Chondrocyte (in vitro differentiated cells): ENCODE data around the gene DEFB131B. TPM values are rescaled to one million over a fixed set of nuclear protein-coding genes. Genes with fewer than 3 reads are reported as not detected.
"Not testable (repeated sequence)": the region's sequence is repeated elsewhere in the genome, so short reads cannot be mapped to it uniquely, and the experiment has no call there.

Source experiments
- DNase-seq: peaks from one replicate; pipeline ENCODE4 v3.0.0; 2021; ENCODE audit warnings: mixed read lengths, low spot score
- H3K27ac Mint-ChIP-seq: one replicate; pipeline ENCODE4 v1.8.0; 2021; ENCODE audit warnings: mild to moderate bottlenecking, moderate library complexity, mixed read lengths; ENCODE audit not compliant: unreplicated experiment
- H3K27me3 Mint-ChIP-seq: 2 replicates; pipeline ENCODE4 v1.8.0; 2021; ENCODE audit warnings: low read depth, mixed read lengths
- H3K36me3 Mint-ChIP-seq: 2 replicates; pipeline ENCODE4 v1.8.0; 2021; ENCODE audit warnings: low read depth, mixed read lengths
- H3K4me1 Mint-ChIP-seq: 2 replicates; pipeline ENCODE4 v1.8.0; 2021; ENCODE audit warnings: low read depth, mild to moderate bottlenecking, mixed read lengths
- H3K4me3 Mint-ChIP-seq: one replicate; pipeline ENCODE4 v1.8.0; 2021; ENCODE audit warnings: mild to moderate bottlenecking, moderate library complexity, mixed read lengths; ENCODE audit not compliant: unreplicated experiment
- H3K9me3 Mint-ChIP-seq: 2 replicates; pipeline ENCODE4 v1.8.0; 2021; ENCODE audit warnings: low read depth, mixed read lengths
- total RNA-seq: library from RNA; stranded (reverse); gene quantifications from 3 replicates; pipeline ENCODE4 v1.2.1, GENCODE V29; 2021
- TF ChIP-seq, protein P1 (sequence below): fragments of 200-600 bp; sonication (generic); IDR thresholded peaks from 2 replicates; pipeline ENCODE4 v1.5.0; 2021; ENCODE audit warnings: antibody characterized with exemption, mild to moderate bottlenecking, moderate library complexity

The DEFB131B gene
- total RNA-seq, 1 donor from 2014 or later, result not detected

DNA sequence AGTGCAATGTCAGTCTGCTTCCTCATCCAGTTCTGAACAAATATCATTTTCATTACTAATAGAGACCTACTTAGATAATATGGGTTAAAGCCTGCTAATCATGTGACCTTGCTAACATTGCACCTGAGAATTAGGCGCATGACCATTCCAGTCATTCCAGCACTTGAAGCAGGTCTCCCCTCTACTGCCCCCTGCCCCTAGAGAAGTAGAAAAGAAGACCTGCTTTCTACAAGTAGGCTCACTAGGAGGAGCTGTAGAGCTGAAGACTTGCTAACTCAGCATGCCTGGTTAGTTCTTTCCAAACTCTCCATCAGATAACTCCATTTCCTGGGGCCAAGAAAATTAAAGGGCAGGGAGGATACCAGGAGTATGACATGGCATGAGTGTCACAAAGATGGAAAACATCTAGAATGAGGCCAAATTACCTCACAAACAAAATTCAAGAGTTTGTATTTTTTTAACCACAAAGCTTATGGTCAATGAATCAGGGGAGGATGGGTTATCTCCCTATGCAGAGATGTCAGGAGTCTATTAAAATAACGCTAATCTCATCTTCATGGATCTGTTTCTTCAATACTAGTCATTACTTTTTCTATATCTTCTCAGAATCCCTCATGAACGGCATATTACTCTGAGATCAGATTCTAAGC is 14.2 kb upstream of the DEFB131B start:
- not testable (repeated sequence) for H3K9me3 Mint-ChIP-seq, H3K27me3 Mint-ChIP-seq, DNase-seq, H3K4me1 Mint-ChIP-seq, H3K4me3 Mint-ChIP-seq, H3K27ac Mint-ChIP-seq, H3K36me3 Mint-ChIP-seq
- TF ChIP-seq, protein P1, sequence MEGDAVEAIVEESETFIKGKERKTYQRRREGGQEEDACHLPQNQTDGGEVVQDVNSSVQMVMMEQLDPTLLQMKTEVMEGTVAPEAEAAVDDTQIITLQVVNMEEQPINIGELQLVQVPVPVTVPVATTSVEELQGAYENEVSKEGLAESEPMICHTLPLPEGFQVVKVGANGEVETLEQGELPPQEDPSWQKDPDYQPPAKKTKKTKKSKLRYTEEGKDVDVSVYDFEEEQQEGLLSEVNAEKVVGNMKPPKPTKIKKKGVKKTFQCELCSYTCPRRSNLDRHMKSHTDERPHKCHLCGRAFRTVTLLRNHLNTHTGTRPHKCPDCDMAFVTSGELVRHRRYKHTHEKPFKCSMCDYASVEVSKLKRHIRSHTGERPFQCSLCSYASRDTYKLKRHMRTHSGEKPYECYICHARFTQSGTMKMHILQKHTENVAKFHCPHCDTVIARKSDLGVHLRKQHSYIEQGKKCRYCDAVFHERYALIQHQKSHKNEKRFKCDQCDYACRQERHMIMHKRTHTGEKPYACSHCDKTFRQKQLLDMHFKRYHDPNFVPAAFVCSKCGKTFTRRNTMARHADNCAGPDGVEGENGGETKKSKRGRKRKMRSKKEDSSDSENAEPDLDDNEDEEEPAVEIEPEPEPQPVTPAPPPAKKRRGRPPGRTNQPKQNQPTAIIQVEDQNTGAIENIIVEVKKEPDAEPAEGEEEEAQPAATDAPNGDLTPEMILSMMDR, result peak; percentile 81

DNA sequence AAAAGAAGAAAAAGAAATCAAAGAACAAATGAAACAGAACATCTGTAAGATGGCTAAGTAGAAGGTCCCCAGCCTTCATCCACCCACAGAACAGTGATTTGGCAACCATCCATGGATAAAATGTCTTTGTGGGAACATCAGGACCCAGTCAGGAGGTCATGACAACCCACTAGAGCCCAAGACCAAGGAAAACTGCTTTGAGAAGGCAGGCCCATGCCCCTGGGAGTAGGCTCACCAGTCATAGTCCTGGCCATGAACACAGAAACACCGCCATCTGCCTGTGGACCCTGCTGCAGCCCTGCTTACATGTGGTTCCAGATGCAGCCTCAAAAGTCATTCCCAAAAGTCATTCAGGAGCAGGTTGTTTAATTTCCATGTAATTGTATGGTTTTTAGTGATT is 11.0 kb upstream of the DEFB131B start:
- not testable (repeated sequence) for DNase-seq, H3K27ac Mint-ChIP-seq, H3K4me3 Mint-ChIP-seq, H3K4me1 Mint-ChIP-seq, H3K27me3 Mint-ChIP-seq, H3K9me3 Mint-ChIP-seq, H3K36me3 Mint-ChIP-seq

DNA sequence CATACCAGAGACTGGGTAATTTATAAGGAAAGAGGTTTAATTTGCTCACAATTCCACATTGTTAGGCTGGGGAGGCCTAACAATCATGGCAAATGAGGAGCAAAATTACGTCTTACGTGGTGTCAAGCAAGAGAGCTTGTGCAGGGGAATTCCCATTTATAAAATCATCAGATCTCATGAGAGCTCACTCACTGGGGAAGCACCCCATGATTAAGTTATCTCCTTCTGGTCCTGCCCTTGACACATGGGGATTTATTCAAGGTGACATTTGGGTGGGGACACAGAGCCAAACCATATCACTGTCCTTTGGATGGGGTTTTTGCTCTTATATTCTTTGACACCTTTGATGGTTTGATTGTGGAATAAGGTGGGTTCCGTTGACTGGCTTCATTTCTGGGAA is 8.3 kb upstream of the DEFB131B start:
- not testable (repeated sequence) for H3K4me3 Mint-ChIP-seq, DNase-seq, H3K27ac Mint-ChIP-seq, H3K9me3 Mint-ChIP-seq, H3K4me1 Mint-ChIP-seq, H3K36me3 Mint-ChIP-seq, H3K27me3 Mint-ChIP-seq

DNA sequence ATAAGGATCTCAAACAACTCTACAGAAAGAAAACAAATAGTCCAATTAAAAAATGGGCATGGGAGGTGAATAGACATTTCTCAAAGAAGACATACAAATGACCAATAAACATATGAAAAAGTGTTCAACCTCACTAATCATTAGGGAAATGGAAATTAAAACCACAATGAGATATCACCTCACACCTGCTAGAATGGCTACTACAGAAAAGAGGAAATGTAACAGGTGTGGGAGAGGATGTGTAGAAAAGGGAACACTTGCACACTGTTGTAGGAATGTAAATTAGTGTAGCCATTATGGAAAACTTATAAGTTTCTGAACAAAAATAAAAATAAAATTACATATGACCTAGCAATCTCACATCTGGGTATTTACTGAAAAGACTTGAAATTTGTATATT is 7.6 kb upstream of the DEFB131B start:
- H3K4me1 Mint-ChIP-seq, H3K4me3 Mint-ChIP-seq, DNase-seq, H3K27me3 Mint-ChIP-seq, H3K9me3 Mint-ChIP-seq, H3K27ac Mint-ChIP-seq, H3K36me3 Mint-ChIP-seq: not testable (repeated sequence)

DNA sequence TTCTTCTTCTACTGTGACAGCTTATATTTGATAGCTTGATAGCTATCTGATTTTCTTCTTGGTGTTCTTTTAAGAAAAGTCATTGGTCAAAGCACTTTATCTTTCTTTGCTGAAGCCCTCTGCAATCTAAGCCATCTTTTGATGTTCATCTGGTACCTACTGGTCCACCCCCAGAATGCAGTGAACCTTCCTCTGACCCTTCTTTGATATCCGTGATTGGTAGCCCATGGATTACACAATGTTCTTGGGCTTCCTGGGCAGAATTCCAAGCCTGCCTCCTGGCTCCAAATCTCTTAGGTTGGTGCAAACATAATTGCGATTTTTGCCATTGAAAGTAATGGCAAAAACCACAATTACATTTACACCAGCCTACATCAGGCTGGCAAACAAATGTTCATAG is 2.0 kb upstream of the DEFB131B start:
- DNase-seq, H3K4me1 Mint-ChIP-seq, H3K27me3 Mint-ChIP-seq, H3K36me3 Mint-ChIP-seq, H3K4me3 Mint-ChIP-seq, H3K9me3 Mint-ChIP-seq, H3K27ac Mint-ChIP-seq: not testable (repeated sequence)

DNA sequence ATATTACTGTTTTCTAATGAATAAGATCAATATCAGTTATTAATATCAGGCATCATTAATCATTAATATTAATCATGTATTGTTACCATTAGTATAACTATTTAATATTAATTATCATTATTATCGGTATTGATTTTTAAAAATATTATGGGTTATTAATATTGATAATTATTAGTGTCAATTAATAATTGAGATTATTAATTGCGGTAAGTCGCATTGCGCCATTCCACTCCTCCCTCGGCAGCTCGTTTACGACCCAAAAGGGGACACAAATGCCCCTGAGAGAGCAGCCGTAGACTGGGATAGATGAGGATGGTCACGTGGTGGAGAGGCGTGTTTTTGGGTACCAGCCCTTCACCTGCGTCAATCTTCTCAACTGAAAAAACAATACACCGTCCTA is 7.6 kb downstream of the DEFB131B start:
- H3K9me3 Mint-ChIP-seq, H3K36me3 Mint-ChIP-seq, H3K27me3 Mint-ChIP-seq, H3K27ac Mint-ChIP-seq, H3K4me3 Mint-ChIP-seq, H3K4me1 Mint-ChIP-seq, DNase-seq: not testable (repeated sequence)

DNA sequence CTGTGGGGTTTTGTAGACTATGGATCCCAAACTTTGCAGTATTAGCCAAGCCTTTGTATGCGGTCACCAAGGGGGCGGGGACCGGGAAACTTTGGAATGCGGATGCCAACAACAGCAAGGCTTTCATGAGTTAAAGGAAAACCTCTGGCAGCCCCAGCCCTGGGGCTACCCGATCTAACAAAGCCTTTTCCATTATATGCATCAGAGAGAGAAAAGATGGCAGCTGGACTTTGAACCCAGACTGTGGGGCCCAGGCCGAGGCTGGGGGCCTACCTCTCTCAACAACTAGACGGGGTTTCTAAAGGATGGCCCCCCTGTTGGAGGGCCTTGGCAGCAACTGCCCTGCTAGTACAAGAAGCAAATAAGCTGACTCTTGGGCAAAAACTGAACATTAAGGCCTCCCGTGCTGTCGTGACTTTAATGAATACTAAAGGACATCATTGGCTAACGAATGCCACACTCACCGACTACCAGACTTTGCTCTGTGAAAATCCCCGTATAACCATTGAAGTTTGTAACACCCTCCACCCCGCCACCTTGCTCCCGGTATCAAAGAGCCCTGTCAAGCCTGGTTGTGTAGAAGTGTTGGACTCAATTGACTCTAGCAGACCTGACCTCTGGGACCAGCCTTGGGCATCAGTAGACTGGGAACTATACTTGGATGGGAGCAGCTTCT is 10.2 kb downstream of the DEFB131B start:
- H3K4me3 Mint-ChIP-seq, H3K27me3 Mint-ChIP-seq, H3K27ac Mint-ChIP-seq, H3K36me3 Mint-ChIP-seq, DNase-seq, H3K4me1 Mint-ChIP-seq, H3K9me3 Mint-ChIP-seq: not testable (repeated sequence)

DNA sequence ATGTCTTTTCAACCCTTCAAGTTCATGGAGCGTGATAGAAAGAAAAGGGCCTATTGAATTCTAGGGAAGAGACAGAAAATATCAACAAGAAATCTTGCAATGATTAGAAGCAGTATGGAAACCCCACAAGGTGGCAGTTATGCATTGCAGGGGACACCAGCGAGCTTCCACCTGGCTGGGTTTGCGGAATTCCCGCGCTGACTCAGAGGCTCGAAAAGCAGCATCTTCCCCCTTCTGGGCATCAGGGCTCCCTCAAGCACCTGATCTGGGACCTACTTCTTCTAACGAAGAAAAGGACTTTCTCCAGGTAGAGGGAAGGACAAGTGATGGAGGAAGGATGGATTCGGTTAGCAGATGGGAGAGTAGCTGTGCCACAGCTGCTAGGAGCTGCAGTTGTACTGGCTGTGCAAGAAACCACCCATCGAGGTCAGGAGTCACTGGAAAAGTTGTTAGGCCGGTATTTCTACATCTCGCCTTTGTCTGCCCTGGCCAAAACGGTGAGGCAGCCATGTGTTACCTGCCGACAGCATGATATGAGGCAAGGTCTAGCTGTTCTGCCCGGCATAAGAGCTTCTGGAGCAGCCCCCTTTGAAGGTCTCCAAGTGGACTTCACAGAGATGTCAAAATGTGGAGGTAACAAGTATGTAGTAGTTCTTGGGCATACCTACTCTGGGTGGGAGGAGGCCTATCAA is 11.1 kb downstream of the DEFB131B start:
- H3K36me3 Mint-ChIP-seq, H3K9me3 Mint-ChIP-seq, H3K4me1 Mint-ChIP-seq, H3K4me3 Mint-ChIP-seq, H3K27ac Mint-ChIP-seq, H3K27me3 Mint-ChIP-seq, DNase-seq: not testable (repeated sequence)
